Measurements from ENCODE around the gene TSPAN17. TPM values are rescaled to one million over a fixed set of nuclear protein-coding genes. Genes with fewer than 3 reads are reported as not detected.

Gene TSPAN17
- total RNA-seq, 1 donor from 2014 or later, result 31.8 TPM

GRCh38 chr5:176639981-176640380 lies 7.3 kb upstream of the TSPAN17 start:
- TF ChIP-seq, protein P1, sequence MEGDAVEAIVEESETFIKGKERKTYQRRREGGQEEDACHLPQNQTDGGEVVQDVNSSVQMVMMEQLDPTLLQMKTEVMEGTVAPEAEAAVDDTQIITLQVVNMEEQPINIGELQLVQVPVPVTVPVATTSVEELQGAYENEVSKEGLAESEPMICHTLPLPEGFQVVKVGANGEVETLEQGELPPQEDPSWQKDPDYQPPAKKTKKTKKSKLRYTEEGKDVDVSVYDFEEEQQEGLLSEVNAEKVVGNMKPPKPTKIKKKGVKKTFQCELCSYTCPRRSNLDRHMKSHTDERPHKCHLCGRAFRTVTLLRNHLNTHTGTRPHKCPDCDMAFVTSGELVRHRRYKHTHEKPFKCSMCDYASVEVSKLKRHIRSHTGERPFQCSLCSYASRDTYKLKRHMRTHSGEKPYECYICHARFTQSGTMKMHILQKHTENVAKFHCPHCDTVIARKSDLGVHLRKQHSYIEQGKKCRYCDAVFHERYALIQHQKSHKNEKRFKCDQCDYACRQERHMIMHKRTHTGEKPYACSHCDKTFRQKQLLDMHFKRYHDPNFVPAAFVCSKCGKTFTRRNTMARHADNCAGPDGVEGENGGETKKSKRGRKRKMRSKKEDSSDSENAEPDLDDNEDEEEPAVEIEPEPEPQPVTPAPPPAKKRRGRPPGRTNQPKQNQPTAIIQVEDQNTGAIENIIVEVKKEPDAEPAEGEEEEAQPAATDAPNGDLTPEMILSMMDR (IDR thresholded peaks at IDR 0.05), result no peak
- DNase-seq (no peak), ATAC-seq (no peak)
- peaks cover 8% of the 10 kb centered on the region for H3K27me3 ChIP-seq
- H3K9me3 ChIP-seq, result no peaks in the 10 kb centered on the region
- no peaks in the 10 kb centered on the region for H3K4me1 ChIP-seq
- no peak overlapping the region for H3K4me3 ChIP-seq
- intact Hi-C loops (cut with DNase I), result no loop called here
- no peak overlapping the region for H3K27ac ChIP-seq
- H3K36me3 ChIP-seq, result no peaks in the 10 kb centered on the region

DNA sequence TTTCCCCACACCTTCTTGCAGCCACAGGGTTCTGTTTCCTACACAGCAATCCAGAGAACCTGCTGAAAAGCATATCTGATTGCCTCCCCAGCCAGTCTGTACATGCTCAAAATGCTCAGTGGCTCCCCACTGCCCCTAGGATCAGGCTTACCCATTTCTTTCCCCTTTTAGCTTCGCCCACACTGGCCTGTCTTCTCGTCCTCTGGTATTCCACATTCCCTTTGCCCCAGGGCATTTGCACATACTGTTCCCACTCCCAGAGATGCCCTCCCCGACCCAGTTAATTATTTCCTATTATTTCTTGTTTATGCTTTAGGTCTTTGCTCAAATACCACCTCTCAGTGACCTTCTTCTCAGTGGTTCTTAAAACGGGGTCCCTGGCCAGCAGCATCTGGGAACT lies 6.7 kb upstream of the TSPAN17 start:
- DNase-seq (no peak), ATAC-seq (no peak)
- TF ChIP-seq, protein P1 (IDR thresholded peaks at IDR 0.05), result no peak
- Histone ChIP-seq H3K4me1 (no peaks in the 10 kb centered on the region), H3K27ac (no peak overlapping the region), H3K36me3 (no peaks in the 10 kb centered on the region), H3K4me3 (no peak overlapping the region), H3K9me3 (no peaks in the 10 kb centered on the region), H3K27me3 (peaks cover 2% of the 10 kb centered on the region)
- intact Hi-C loops (cut with DNase I), result no loop called here

DNA sequence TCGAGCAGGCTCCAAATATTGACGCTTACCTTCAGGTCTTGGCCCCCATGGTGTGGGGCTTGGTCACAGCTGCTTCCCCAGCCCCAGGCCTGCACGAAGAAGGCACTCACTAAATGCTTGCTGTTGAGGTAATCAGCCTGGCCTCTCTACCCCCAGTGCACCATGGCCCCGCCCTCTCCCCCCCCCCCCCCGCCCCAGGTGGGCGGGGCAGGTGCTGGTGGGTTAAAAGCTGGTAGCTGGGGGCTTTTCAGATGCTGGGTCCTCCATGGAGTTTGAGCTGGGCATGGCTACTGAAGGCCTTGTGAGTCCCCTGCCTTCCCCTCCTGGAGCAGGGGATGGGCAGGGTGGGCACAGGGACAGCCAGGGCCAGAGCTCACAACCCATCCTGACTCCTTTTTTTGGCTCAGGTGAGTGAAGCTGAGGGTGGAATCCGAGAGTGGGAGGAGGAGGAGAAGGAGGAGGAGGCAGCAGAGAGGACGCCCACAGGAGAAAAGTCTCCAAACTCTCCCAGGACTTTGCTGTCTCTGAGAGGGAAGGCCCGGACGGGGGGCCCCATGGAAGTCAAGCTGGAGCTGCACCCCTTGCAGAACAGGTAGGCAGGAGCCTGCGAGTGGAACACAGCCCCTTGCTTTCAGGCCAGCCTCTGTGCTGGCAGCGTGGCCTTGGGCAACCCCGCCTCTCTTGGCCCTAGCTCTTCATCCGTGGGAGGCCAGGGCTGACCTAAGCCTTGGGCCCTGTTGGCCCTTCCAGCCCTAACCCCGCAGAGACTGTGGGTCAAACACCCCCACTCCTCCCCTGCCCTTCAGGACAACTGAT lies 4.4 kb upstream of the TSPAN17 start:
- Histone ChIP-seq H3K4me3 (no peak overlapping the region), H3K27me3 (no peaks in the 10 kb centered on the region), H3K27ac (no peak overlapping the region), H3K36me3 (no peaks in the 10 kb centered on the region), H3K4me1 (peaks cover 5% of the 10 kb centered on the region), H3K9me3 (no peaks in the 10 kb centered on the region)
- DNase-seq (no peak), ATAC-seq (no peak)
- intact Hi-C loops (cut with DNase I), result no loop called here
- TF ChIP-seq, protein P1 (IDR thresholded peaks at IDR 0.05), result no peak

- Histone ChIP-seq H3K4me3 (no peak overlapping the region), H3K27me3 (no peaks in the 10 kb centered on the region), H3K27ac (no peak overlapping the region), H3K36me3 (no peaks in the 10 kb centered on the region), H3K9me3 (no peaks in the 10 kb centered on the region), H3K4me1 (peaks cover 13% of the 10 kb centered on the region)
- DNase-seq (no peak), ATAC-seq (no peak)
- TF ChIP-seq, protein P1 (IDR thresholded peaks at IDR 0.05), result no peak
- intact Hi-C loops (cut with DNase I), result no loop called here
These were observed 3.6 kb upstream of the TSPAN17 start for GRCh38 chr5:176643491-176644219.

DNA sequence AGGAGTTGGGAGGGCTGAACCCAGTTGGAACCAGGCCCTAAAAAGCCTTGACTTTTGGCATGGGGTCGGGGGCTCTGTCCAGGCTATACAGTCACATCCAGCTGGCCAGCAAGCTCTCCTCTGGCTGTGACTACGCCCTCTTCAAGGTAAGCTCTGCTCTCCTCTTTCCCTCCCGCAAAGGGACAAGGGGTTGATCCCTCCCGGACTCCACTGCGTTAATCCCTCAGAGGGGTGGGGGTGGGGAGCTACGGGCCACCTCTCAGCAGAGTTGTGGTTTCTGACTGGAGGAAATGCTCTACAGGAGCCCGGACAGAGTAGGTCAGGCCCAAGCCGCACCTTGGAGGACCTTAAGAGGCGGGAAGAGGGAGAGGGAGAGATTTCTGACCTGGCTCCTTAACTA lies 3.0 kb upstream of the TSPAN17 start:
- TF ChIP-seq, protein P1 (IDR thresholded peaks at IDR 0.05), result no peak
- no peaks in the 10 kb centered on the region for H3K36me3 ChIP-seq
- H3K4me3 ChIP-seq, result no peak overlapping the region
- H3K27me3 ChIP-seq, result no peaks in the 10 kb centered on the region
- H3K27ac ChIP-seq, result no peak overlapping the region
- no peak for DNase-seq
- H3K9me3 ChIP-seq, result no peaks in the 10 kb centered on the region
- intact Hi-C loops (cut with DNase I), result no loop called here
- H3K4me1 ChIP-seq, result peaks cover 15% of the 10 kb centered on the region
- no peak for ATAC-seq
